ENCODE results near the gene TAS2R7.

TAS2R7 gene

DNA sequence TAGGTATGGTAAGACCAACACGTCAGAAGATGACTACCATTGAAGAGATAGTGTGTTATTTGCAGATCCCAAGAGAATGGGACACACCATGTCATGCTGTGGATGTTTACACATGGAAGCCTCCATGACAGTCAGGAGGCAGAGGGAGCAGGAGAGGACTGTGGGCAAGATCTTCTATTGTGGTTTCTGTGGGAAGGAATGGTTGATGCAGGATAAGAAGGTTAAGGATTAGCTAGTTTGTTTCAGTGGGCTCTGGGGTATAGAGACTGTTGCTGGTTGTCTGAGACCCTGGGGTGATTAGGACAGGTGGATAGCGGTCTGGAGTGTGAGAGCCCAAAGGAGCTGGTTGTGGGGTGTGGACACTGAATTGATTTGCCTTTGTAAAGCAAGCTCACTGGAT, 23.3 kb downstream of the TAS2R7 start:
- Histone ChIP-seq H3K18ac (ENCODE audit: low read depth in 1 of 2, low read length in 2 of 2) (no peak overlapping the region), H2AFZ (ENCODE audit: low read depth, low read length) (no peak overlapping the region), H3K23ac (ENCODE audit: low read length in 2 of 2) (no peak overlapping the region), H3K27ac (ENCODE audit: low read length, poor library complexity, severe bottlenecking) (no peak overlapping the region), H3K9me3 (ENCODE audit: control insufficient read depth, low read length) (no peaks in the 10 kb centered on the region), H4K8ac (ENCODE audit: low read length) (no peak overlapping the region), H2BK15ac (ENCODE audit: low read depth, poor library complexity, severe bottlenecking) (no peak overlapping the region), H2BK120ac (ENCODE audit: low read depth, low read length) (no peak overlapping the region), H3K36me3 (ENCODE audit: control insufficient read depth in 1 of 2, insufficient read depth in 2 of 2, low read depth in 1 of 2, low read length in 2 of 2) (no peaks in the 10 kb centered on the region), H3K4me3 (ENCODE audit: insufficient read depth in 1 of 2, low read depth in 1 of 2, low read length in 2 of 2) (no peak overlapping the region), H2BK5ac (ENCODE audit: low read depth, low read length, poor library complexity, severe bottlenecking) (no peak overlapping the region), H2BK12ac (ENCODE audit: low read length in 2 of 2) (no peak overlapping the region), H3K79me1 (replicated peaks; ENCODE audit: low read length, poor library complexity, severe bottlenecking) (no peaks in the 10 kb centered on the region), H3K4ac (ENCODE audit: low read depth in 1 of 2, low read length in 2 of 2) (no peak overlapping the region), H3K4me2 (ENCODE audit: low read length, poor library complexity, severe bottlenecking) (no peak overlapping the region), H3K4me1 (ENCODE audit: control insufficient read depth, insufficient read depth, low read depth, low read length) (no peaks in the 10 kb centered on the region), H2AK5ac (ENCODE audit: low read length, severe bottlenecking) (no peak overlapping the region), H3K9ac (ENCODE audit: low read length) (no peak overlapping the region), H3K14ac (ENCODE audit: low read length in 2 of 2) (no peak overlapping the region), H3K27me3 (ENCODE audit: control insufficient read depth in 1 of 2, insufficient read depth in 1 of 2, low read length in 2 of 2) (peaks cover 3 to 4% of the 10 kb centered on the region in 2 experiments), H4K91ac (ENCODE audit: low read length) (no peak overlapping the region)
- DNase-seq: no peak
- 83% methylated on average over 2 of the region's 2 CpGs for WGBS

GRCh38 chr12:10771132-10771733, 31.2 kb downstream of the TAS2R7 start:
- Histone ChIP-seq H3K18ac (ENCODE audit: low read depth in 1 of 2, low read length in 2 of 2) (no peak overlapping the region), H3K9ac (ENCODE audit: low read length) (no peak overlapping the region), H3K27ac (ENCODE audit: low read length, poor library complexity, severe bottlenecking) (no peak overlapping the region), H3K27me3 (ENCODE audit: control insufficient read depth in 1 of 2, insufficient read depth in 1 of 2, low read length in 2 of 2) (peaks cover 31 to 64% of the 10 kb centered on the region in 2 experiments), H3K4me3 (ENCODE audit: insufficient read depth in 1 of 2, low read depth in 1 of 2, low read length in 2 of 2) (no peak overlapping the region), H2AK5ac (ENCODE audit: low read length, severe bottlenecking) (no peak overlapping the region), H2BK120ac (ENCODE audit: low read depth, low read length) (no peak overlapping the region), H3K14ac (ENCODE audit: low read length in 2 of 2) (no peak overlapping the region), H3K4ac (ENCODE audit: low read depth in 1 of 2, low read length in 2 of 2) (no peak overlapping the region), H3K4me2 (ENCODE audit: low read length, poor library complexity, severe bottlenecking) (no peak overlapping the region), H3K36me3 (ENCODE audit: control insufficient read depth in 1 of 2, insufficient read depth in 2 of 2, low read depth in 1 of 2, low read length in 2 of 2) (no peaks in the 10 kb centered on the region), H3K79me1 (replicated peaks; ENCODE audit: low read length, poor library complexity, severe bottlenecking) (no peaks in the 10 kb centered on the region), H4K8ac (ENCODE audit: low read length) (no peak overlapping the region), H2AFZ (ENCODE audit: low read depth, low read length) (no peak overlapping the region), H2BK12ac (ENCODE audit: low read length in 2 of 2) (no peak overlapping the region), H4K91ac (ENCODE audit: low read length) (no peak overlapping the region), H3K9me3 (ENCODE audit: control insufficient read depth, low read length) (no peaks in the 10 kb centered on the region), H2BK5ac (ENCODE audit: low read depth, low read length, poor library complexity, severe bottlenecking) (no peak overlapping the region), H3K23ac (ENCODE audit: low read length in 2 of 2) (no peak overlapping the region), H3K4me1 (ENCODE audit: control insufficient read depth, insufficient read depth, low read depth, low read length) (no peaks in the 10 kb centered on the region), H2BK15ac (ENCODE audit: low read depth, poor library complexity, severe bottlenecking) (no peak overlapping the region)
- peak; percentile 43 for DNase-seq
- no CpG with 5 or more reads among the region's 1 CpG for WGBS

GRCh38 chr12:10759657-10760056, 42.8 kb downstream of the TAS2R7 start:
- H4K8ac ChIP-seq (ENCODE audit: low read length): no peak overlapping the region
- H2BK15ac ChIP-seq (ENCODE audit: low read depth, poor library complexity, severe bottlenecking): no peak overlapping the region
- no peak overlapping the region for H2BK12ac ChIP-seq (ENCODE audit: low read length in 2 of 2)
- H3K9ac ChIP-seq (ENCODE audit: low read length): no peak overlapping the region
- no peak overlapping the region for H2BK5ac ChIP-seq (ENCODE audit: low read depth, low read length, poor library complexity, severe bottlenecking)
- no peak overlapping the region for H3K23ac ChIP-seq (ENCODE audit: low read length in 2 of 2)
- DNase-seq: no peak
- no peaks in the 10 kb centered on the region for H3K4me1 ChIP-seq (ENCODE audit: control insufficient read depth, insufficient read depth, low read depth, low read length)
- H3K27me3 ChIP-seq (ENCODE audit: control insufficient read depth in 1 of 2, insufficient read depth in 1 of 2, low read length in 2 of 2): peaks cover 11 to 16% of the 10 kb centered on the region in 2 experiments
- no peak overlapping the region for H3K27ac ChIP-seq (ENCODE audit: low read length, poor library complexity, severe bottlenecking)
- no peak overlapping the region for H2AFZ ChIP-seq (ENCODE audit: low read depth, low read length)
- 45% methylated on average over 1 of the region's 2 CpGs for WGBS
- no peak overlapping the region for H2BK120ac ChIP-seq (ENCODE audit: low read depth, low read length)
- H3K4ac ChIP-seq (ENCODE audit: low read depth in 1 of 2, low read length in 2 of 2): no peak overlapping the region
- no peak overlapping the region for H4K91ac ChIP-seq (ENCODE audit: low read length)
- H3K36me3 ChIP-seq (ENCODE audit: control insufficient read depth in 1 of 2, insufficient read depth in 2 of 2, low read depth in 1 of 2, low read length in 2 of 2): no peaks in the 10 kb centered on the region
- H3K9me3 ChIP-seq (ENCODE audit: control insufficient read depth, low read length): peaks cover 27% of the 10 kb centered on the region
- H3K4me3 ChIP-seq (ENCODE audit: insufficient read depth in 1 of 2, low read depth in 1 of 2, low read length in 2 of 2): no peak overlapping the region
- H3K14ac ChIP-seq (ENCODE audit: low read length in 2 of 2): no peak overlapping the region
- H3K18ac ChIP-seq (ENCODE audit: low read depth in 1 of 2, low read length in 2 of 2): no peak overlapping the region
- no peaks in the 10 kb centered on the region for H3K79me1 ChIP-seq (replicated peaks; ENCODE audit: low read length, poor library complexity, severe bottlenecking)
- no peak overlapping the region for H3K4me2 ChIP-seq (ENCODE audit: low read length, poor library complexity, severe bottlenecking)
- no peak overlapping the region for H2AK5ac ChIP-seq (ENCODE audit: low read length, severe bottlenecking)

GRCh38 chr12:10756194-10756593, 46.2 kb downstream of the TAS2R7 start:
- Histone ChIP-seq H4K91ac (ENCODE audit: low read length) (no peak overlapping the region), H3K18ac (ENCODE audit: low read depth in 1 of 2, low read length in 2 of 2) (no peak overlapping the region), H4K8ac (ENCODE audit: low read length) (no peak overlapping the region), H3K4me2 (ENCODE audit: low read length, poor library complexity, severe bottlenecking) (no peak overlapping the region), H2AFZ (ENCODE audit: low read depth, low read length) (no peak overlapping the region), H3K9ac (ENCODE audit: low read length) (no peak overlapping the region), H3K23ac (ENCODE audit: low read length in 2 of 2) (no peak overlapping the region), H3K79me1 (replicated peaks; ENCODE audit: low read length, poor library complexity, severe bottlenecking) (no peaks in the 10 kb centered on the region), H3K4me3 (ENCODE audit: insufficient read depth in 1 of 2, low read depth in 1 of 2, low read length in 2 of 2) (peak overlapping the region in 1 of 2 experiments; percentile 24), H3K36me3 (ENCODE audit: control insufficient read depth in 1 of 2, insufficient read depth in 2 of 2, low read depth in 1 of 2, low read length in 2 of 2) (no peaks in the 10 kb centered on the region), H2BK120ac (ENCODE audit: low read depth, low read length) (no peak overlapping the region), H3K4ac (ENCODE audit: low read depth in 1 of 2, low read length in 2 of 2) (no peak overlapping the region), H3K9me3 (ENCODE audit: control insufficient read depth, low read length) (peaks cover 27% of the 10 kb centered on the region), H2AK5ac (ENCODE audit: low read length, severe bottlenecking) (no peak overlapping the region), H2BK12ac (ENCODE audit: low read length in 2 of 2) (no peak overlapping the region), H3K27ac (ENCODE audit: low read length, poor library complexity, severe bottlenecking) (no peak overlapping the region), H2BK15ac (ENCODE audit: low read depth, poor library complexity, severe bottlenecking) (no peak overlapping the region), H3K4me1 (ENCODE audit: control insufficient read depth, insufficient read depth, low read depth, low read length) (no peaks in the 10 kb centered on the region), H2BK5ac (ENCODE audit: low read depth, low read length, poor library complexity, severe bottlenecking) (no peak overlapping the region), H3K14ac (ENCODE audit: low read length in 2 of 2) (no peak overlapping the region), H3K27me3 (ENCODE audit: control insufficient read depth in 1 of 2, insufficient read depth in 1 of 2, low read length in 2 of 2) (peaks cover 3 to 7% of the 10 kb centered on the region in 2 experiments)
- whole genome bisulfite sequencing: 73% methylated on average over 3 of the region's 4 CpGs
- no peak for DNase-seq
